ENCODE data around the gene MYT1.

The MYT1 gene

GRCh38 chr20:64152906-64153305 is 11.3 kb upstream of the MYT1 start:
- Histone ChIP-seq H3K4me3 (ENCODE audit: low read length) (no peak overlapping the region), H3K9ac (ENCODE audit: low read length) (no peak overlapping the region), H3K4me1 (ENCODE audit: control insufficient read depth, insufficient read depth, low read length) (no peaks in the 10 kb centered on the region), H3K36me3 (ENCODE audit: control insufficient read depth, insufficient read depth, low read length) (no peaks in the 10 kb centered on the region), H3K27me3 (ENCODE audit: control insufficient read depth, insufficient read depth, low read length) (no peaks in the 10 kb centered on the region), H3K27ac (ENCODE audit: low read depth, low read length) (no peak overlapping the region)

- Histone ChIP-seq H3K9ac (ENCODE audit: low read length) (no peak overlapping the region), H3K27me3 (ENCODE audit: control insufficient read depth, insufficient read depth, low read length) (no peaks in the 10 kb centered on the region), H3K36me3 (ENCODE audit: control insufficient read depth, insufficient read depth, low read length) (no peaks in the 10 kb centered on the region), H3K27ac (ENCODE audit: low read depth, low read length) (no peak overlapping the region), H3K4me3 (ENCODE audit: low read length) (no peak overlapping the region), H3K4me1 (ENCODE audit: control insufficient read depth, insufficient read depth, low read length) (no peaks in the 10 kb centered on the region)
Measured at GRCh38 chr20:64153410-64153809, 10.8 kb upstream of the MYT1 start.

GRCh38 chr20:64153861-64154589 is 10.2 kb upstream of the MYT1 start:
- Histone ChIP-seq H3K27ac (ENCODE audit: low read depth, low read length) (no peak overlapping the region), H3K27me3 (ENCODE audit: control insufficient read depth, insufficient read depth, low read length) (peaks cover 2% of the 10 kb centered on the region), H3K36me3 (ENCODE audit: control insufficient read depth, insufficient read depth, low read length) (no peaks in the 10 kb centered on the region), H3K9ac (ENCODE audit: low read length) (no peak overlapping the region), H3K4me3 (ENCODE audit: low read length) (no peak overlapping the region), H3K4me1 (ENCODE audit: control insufficient read depth, insufficient read depth, low read length) (no peaks in the 10 kb centered on the region)

- Histone ChIP-seq H3K4me3 (ENCODE audit: low read length) (no peak overlapping the region), H3K27ac (ENCODE audit: low read depth, low read length) (no peak overlapping the region), H3K27me3 (ENCODE audit: control insufficient read depth, insufficient read depth, low read length) (peaks cover 5% of the 10 kb centered on the region), H3K36me3 (ENCODE audit: control insufficient read depth, insufficient read depth, low read length) (no peaks in the 10 kb centered on the region), H3K4me1 (ENCODE audit: control insufficient read depth, insufficient read depth, low read length) (no peaks in the 10 kb centered on the region), H3K9ac (ENCODE audit: low read length) (no peak overlapping the region)
Measured at GRCh38 chr20:64154590-64155257, 9.5 kb upstream of the MYT1 start.

GRCh38 chr20:64155258-64156135 is 8.8 kb upstream of the MYT1 start:
- H3K4me3 ChIP-seq (ENCODE audit: low read length), result no peak overlapping the region
- H3K36me3 ChIP-seq (ENCODE audit: control insufficient read depth, insufficient read depth, low read length), result no peaks in the 10 kb centered on the region
- H3K4me1 ChIP-seq (ENCODE audit: control insufficient read depth, insufficient read depth, low read length), result no peaks in the 10 kb centered on the region
- H3K27me3 ChIP-seq (ENCODE audit: control insufficient read depth, insufficient read depth, low read length), result peaks cover 12% of the 10 kb centered on the region
- H3K9ac ChIP-seq (ENCODE audit: low read length), result no peak overlapping the region
- H3K27ac ChIP-seq (ENCODE audit: low read depth, low read length), result no peak overlapping the region

GRCh38 chr20:64156136-64156885 is 7.9 kb upstream of the MYT1 start:
- H3K27ac ChIP-seq (ENCODE audit: low read depth, low read length), result no peak overlapping the region
- no peak overlapping the region for H3K9ac ChIP-seq (ENCODE audit: low read length)
- H3K36me3 ChIP-seq (ENCODE audit: control insufficient read depth, insufficient read depth, low read length), result no peaks in the 10 kb centered on the region
- H3K27me3 ChIP-seq (ENCODE audit: control insufficient read depth, insufficient read depth, low read length), result peaks cover 18% of the 10 kb centered on the region
- H3K4me1 ChIP-seq (ENCODE audit: control insufficient read depth, insufficient read depth, low read length), result no peaks in the 10 kb centered on the region
- no peak overlapping the region for H3K4me3 ChIP-seq (ENCODE audit: low read length)

GRCh38 chr20:64156886-64157875 is 7.1 kb upstream of the MYT1 start:
- Histone ChIP-seq H3K27ac (ENCODE audit: low read depth, low read length) (no peak overlapping the region), H3K4me3 (ENCODE audit: low read length) (no peak overlapping the region), H3K4me1 (ENCODE audit: control insufficient read depth, insufficient read depth, low read length) (no peaks in the 10 kb centered on the region), H3K9ac (ENCODE audit: low read length) (no peak overlapping the region), H3K36me3 (ENCODE audit: control insufficient read depth, insufficient read depth, low read length) (no peaks in the 10 kb centered on the region), H3K27me3 (ENCODE audit: control insufficient read depth, insufficient read depth, low read length) (peaks cover 18% of the 10 kb centered on the region)

- Histone ChIP-seq H3K9ac (ENCODE audit: low read length) (no peak overlapping the region), H3K27me3 (ENCODE audit: control insufficient read depth, insufficient read depth, low read length) (peaks cover 18% of the 10 kb centered on the region), H3K36me3 (ENCODE audit: control insufficient read depth, insufficient read depth, low read length) (no peaks in the 10 kb centered on the region), H3K4me1 (ENCODE audit: control insufficient read depth, insufficient read depth, low read length) (no peaks in the 10 kb centered on the region), H3K27ac (ENCODE audit: low read depth, low read length) (no peak overlapping the region), H3K4me3 (ENCODE audit: low read length) (no peak overlapping the region)
Measured at GRCh38 chr20:64157878-64158277, 6.4 kb upstream of the MYT1 start.

GRCh38 chr20:64158346-64159285 is 5.6 kb upstream of the MYT1 start:
- peaks cover 18% of the 10 kb centered on the region for H3K27me3 ChIP-seq (ENCODE audit: control insufficient read depth, insufficient read depth, low read length)
- H3K4me3 ChIP-seq (ENCODE audit: low read length), result no peak overlapping the region
- no peaks in the 10 kb centered on the region for H3K36me3 ChIP-seq (ENCODE audit: control insufficient read depth, insufficient read depth, low read length)
- no peaks in the 10 kb centered on the region for H3K4me1 ChIP-seq (ENCODE audit: control insufficient read depth, insufficient read depth, low read length)
- no peak overlapping the region for H3K27ac ChIP-seq (ENCODE audit: low read depth, low read length)
- no peak overlapping the region for H3K9ac ChIP-seq (ENCODE audit: low read length)

- Histone ChIP-seq H3K36me3 (ENCODE audit: control insufficient read depth, insufficient read depth, low read length) (no peaks in the 10 kb centered on the region), H3K27me3 (ENCODE audit: control insufficient read depth, insufficient read depth, low read length) (peaks cover 18% of the 10 kb centered on the region), H3K4me1 (ENCODE audit: control insufficient read depth, insufficient read depth, low read length) (no peaks in the 10 kb centered on the region), H3K27ac (ENCODE audit: low read depth, low read length) (no peak overlapping the region), H3K4me3 (ENCODE audit: low read length) (no peak overlapping the region), H3K9ac (ENCODE audit: low read length) (no peak overlapping the region)
Measured at GRCh38 chr20:64159286-64159680, 5.0 kb upstream of the MYT1 start.

All from rectal smooth muscle tissue (tissue), 1 donor.